ENCODE data around the gene TFDP1.

DNA sequence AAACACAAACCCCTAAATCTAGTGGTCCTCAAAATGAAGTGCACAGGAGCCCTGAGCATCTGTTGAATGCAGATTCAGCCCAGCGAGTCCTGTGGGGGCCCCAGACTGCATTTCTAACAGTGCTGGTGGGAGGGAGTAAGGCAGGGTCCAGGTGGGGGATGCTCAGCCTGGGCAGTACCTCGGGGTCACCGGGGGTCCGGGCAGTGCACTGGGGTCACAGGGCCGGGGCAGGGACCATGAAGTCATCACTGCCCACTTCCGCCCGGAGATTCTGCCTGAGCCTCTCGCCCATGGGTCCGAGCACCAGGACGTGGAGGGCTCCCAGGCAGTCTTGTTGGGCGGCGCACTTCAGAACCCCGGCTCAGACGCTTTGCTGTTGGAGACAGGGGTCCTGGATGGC, 74.3 kb downstream of the TFDP1 start:
- TF ChIP-seq, protein P1, sequence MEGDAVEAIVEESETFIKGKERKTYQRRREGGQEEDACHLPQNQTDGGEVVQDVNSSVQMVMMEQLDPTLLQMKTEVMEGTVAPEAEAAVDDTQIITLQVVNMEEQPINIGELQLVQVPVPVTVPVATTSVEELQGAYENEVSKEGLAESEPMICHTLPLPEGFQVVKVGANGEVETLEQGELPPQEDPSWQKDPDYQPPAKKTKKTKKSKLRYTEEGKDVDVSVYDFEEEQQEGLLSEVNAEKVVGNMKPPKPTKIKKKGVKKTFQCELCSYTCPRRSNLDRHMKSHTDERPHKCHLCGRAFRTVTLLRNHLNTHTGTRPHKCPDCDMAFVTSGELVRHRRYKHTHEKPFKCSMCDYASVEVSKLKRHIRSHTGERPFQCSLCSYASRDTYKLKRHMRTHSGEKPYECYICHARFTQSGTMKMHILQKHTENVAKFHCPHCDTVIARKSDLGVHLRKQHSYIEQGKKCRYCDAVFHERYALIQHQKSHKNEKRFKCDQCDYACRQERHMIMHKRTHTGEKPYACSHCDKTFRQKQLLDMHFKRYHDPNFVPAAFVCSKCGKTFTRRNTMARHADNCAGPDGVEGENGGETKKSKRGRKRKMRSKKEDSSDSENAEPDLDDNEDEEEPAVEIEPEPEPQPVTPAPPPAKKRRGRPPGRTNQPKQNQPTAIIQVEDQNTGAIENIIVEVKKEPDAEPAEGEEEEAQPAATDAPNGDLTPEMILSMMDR (IDR thresholded peaks at IDR 0.05) = no peak
- TF ChIP-seq POLR2AphosphoS5 (IDR thresholded peaks at IDR 0.05) = no peak
